Sigmoid colon (tissue), 7 donors: ENCODE results near the gene CCDC190. TPM values are rescaled to one million over a fixed set of nuclear protein-coding genes. Genes with fewer than 3 reads are reported as not detected.
A peak's percentile ranks its signal among the peaks of the same experiment; 100 is the strongest.
"Not testable (repeated sequence)": the region's sequence is repeated elsewhere in the genome, so short reads cannot be mapped to it uniquely, and the experiment has no call there.

ENCODE experiments used
- DNase-seq: peaks from one replicate; pipeline ENCODE4 v3.0.0-alpha.2; 2019
- H3K27ac ChIP-seq, 4 donors: fragments of 200-600 bp; sonication (generic); one replicate each; pipeline ENCODE4 v1.5.1; 2016 to 2019; ENCODE audit warnings: mild to moderate bottlenecking in 1 of 4
- H3K27me3 ChIP-seq, 3 donors: fragments of 200-600 bp; sonication (generic); one replicate each; pipeline ENCODE4 v1.5.1; 2019; ENCODE audit warnings: mild to moderate bottlenecking in 1 of 3
- H3K36me3 ChIP-seq, 4 donors: fragments of 200-600 bp; sonication (generic); one replicate each; pipeline ENCODE4 v1.5.1; 2016 to 2019
- H3K4me1 ChIP-seq, 4 donors: fragments of 200-600 bp; sonication (generic); one replicate each; pipeline ENCODE4 v1.5.1; 2017 to 2019
- H3K4me3 ChIP-seq, 4 donors: fragments of 200-600 bp; sonication (generic); one replicate each; pipeline ENCODE4 v1.5.1; 2017 to 2019; ENCODE audit warnings: mild to moderate bottlenecking in 2 of 4, moderate library complexity in 1 of 4
- H3K9me3 ChIP-seq, 4 donors: fragments of 200-600 bp in 3 of 4; sonication (generic) in 3 of 4; one replicate each; pipeline versions ENCODE4 v1.5.1 to v1.6.1; 2013 to 2019
- CTCF ChIP-seq, 4 experiments: fragments of 450-650 bp in 3 of 4; fragments of 200-600 bp in 1 of 4; IDR thresholded peaks; one replicate each; pipeline ENCODE4 v1.5.1; 2016 to 2019; ENCODE audit warnings: antibody characterized with exemption in 4 of 4, mild to moderate bottlenecking in 3 of 4, moderate library complexity in 2 of 4
- EP300 ChIP-seq, 4 donors: sonication (generic); formaldehyde crosslinking; IDR thresholded peaks; one replicate each; pipeline ENCODE4 v1.6.1; 2017; ENCODE audit warnings: antibody characterized with exemption in 4 of 4
- POLR2A ChIP-seq, 2 donors: fragments of 450-650 bp; IDR thresholded peaks; one replicate each; pipeline ENCODE4 v1.6.1; 2016; ENCODE audit warnings: antibody characterized with exemption in 2 of 2, mild to moderate bottlenecking in 2 of 2, moderate library complexity in 2 of 2
- POLR2AphosphoS5 ChIP-seq, 4 donors: sonication (generic); formaldehyde crosslinking; IDR thresholded peaks; one replicate each; pipeline ENCODE4 v1.6.1; 2017; ENCODE audit warnings: antibody characterized with exemption in 4 of 4
- WGBS, 2 donors: extraction: QIAGEN DNeasy Blood & Tissue Kit; methylation state at CpG; one replicate each; pipeline ENCODE4 v1.1.7; 2013; 5-methylcytosine and 5-hydroxymethylcytosine counted together
- intact Hi-C: fragments of 100-400 bp; cut with DNase I; formaldehyde crosslinking; loops from one replicate; pipeline ENCODE4 v1.15.1; 2023
- polyA plus RNA-seq, 3 donors: library from polyadenylated mRNA; stranded (reverse); fragments of 200-250 nt; gene quantifications; one replicate each; pipeline ENCODE4 v1.2.3, GENCODE V29; 2013
- total RNA-seq, 4 donors: library from RNA; depleted of rRNA; stranded (reverse); fragments of >200 nt; gene quantifications; one replicate each; pipeline ENCODE4 v1.1.0, GENCODE V29; 2016
- donor health status: healthy with polysubstance abuse.
- donor health status: Bipolar disorder and iron deficiency.
- donor health status: healthy.

Gene CCDC190
- total and polyA plus RNA-seq, 7 donors, result not detected

GRCh38 chr1:162829268-162829667 is 31.7 kb downstream of the CCDC190 start:
- DNase-seq, result no peak
- H3K4me3 ChIP-seq, result no peak overlapping the region
- WGBS, 2 donors, result 95 to 96% methylated on average over 1 of the region's 1 CpG
- no peaks in the 10 kb centered on the region for H3K4me1 ChIP-seq
- H3K9me3 ChIP-seq, result no peaks in the 10 kb centered on the region
- no peak for TF ChIP-seq POLR2A (IDR thresholded peaks at IDR 0.05)
- no peak for TF ChIP-seq CTCF (IDR thresholded peaks at IDR 0.05)
- TF ChIP-seq EP300 (IDR thresholded peaks at IDR 0.05), result no peak
- TF ChIP-seq POLR2AphosphoS5 (IDR thresholded peaks at IDR 0.05), result no peak
- no peaks in the 10 kb centered on the region for H3K36me3 ChIP-seq
- no peak overlapping the region for H3K27ac ChIP-seq
- intact Hi-C loops, result no loop called here
- no peaks in the 10 kb centered on the region for H3K27me3 ChIP-seq

GRCh38 chr1:162823771-162824525 is 37.0 kb downstream of the CCDC190 start:
- H3K4me1 ChIP-seq, result peaks cover 0 to 12% (median 10%) of the 10 kb centered on the region in 4 donors
- H3K4me3 ChIP-seq, result no peak overlapping the region
- H3K36me3 ChIP-seq, result no peaks in the 10 kb centered on the region
- no peaks in the 10 kb centered on the region for H3K9me3 ChIP-seq
- H3K27ac ChIP-seq, result no peak overlapping the region
- 44 to 73% methylated on average over 2 of the region's 2 CpGs for WGBS, 2 donors
- DNase-seq, result no peak
- intact Hi-C loops, result no loop called here
- H3K27me3 ChIP-seq, result peaks cover 0 to 19% (median 0%) of the 10 kb centered on the region in 3 donors
- no peak for TF ChIP-seq EP300 (IDR thresholded peaks at IDR 0.05)
- no peak for TF ChIP-seq POLR2AphosphoS5 (IDR thresholded peaks at IDR 0.05)
- TF ChIP-seq CTCF (IDR thresholded peaks at IDR 0.05), result no peak
- TF ChIP-seq POLR2A (IDR thresholded peaks at IDR 0.05), result no peak

GRCh38 chr1:162823231-162823630 is 37.7 kb downstream of the CCDC190 start:
- Histone ChIP-seq H3K4me3 (no peak overlapping the region), H3K4me1 (peaks cover 0 to 12% (median 10%) of the 10 kb centered on the region in 4 donors), H3K27me3 (peaks cover 0 to 19% (median 0%) of the 10 kb centered on the region in 3 donors), H3K36me3 (no peaks in the 10 kb centered on the region), H3K27ac (no peak overlapping the region), H3K9me3 (no peaks in the 10 kb centered on the region)
- WGBS, 2 donors, result 75 to 86% methylated on average over 3 of the region's 3 CpGs
- no peak for TF ChIP-seq POLR2AphosphoS5 (IDR thresholded peaks at IDR 0.05)
- no peak for TF ChIP-seq CTCF (IDR thresholded peaks at IDR 0.05)
- no peak for TF ChIP-seq EP300 (IDR thresholded peaks at IDR 0.05)
- TF ChIP-seq POLR2A (IDR thresholded peaks at IDR 0.05), result no peak
- intact Hi-C loops, result no loop called here
- no peak for DNase-seq

- DNase-seq, result peak; percentile 58
- 2 to 7% methylated on average over 44 of the region's 44 CpGs for WGBS, 2 donors
- no peak for TF ChIP-seq EP300 (IDR thresholded peaks at IDR 0.05)
Observed at GRCh38 chr1:162822391-162823200, 38.4 kb downstream of the CCDC190 start.

GRCh38 chr1:162818666-162819065 is 42.3 kb downstream of the CCDC190 start:
- 89 to 97% methylated on average over 1 of the region's 1 CpG for WGBS, 2 donors
- H3K27me3 ChIP-seq, result peaks cover 0 to 19% (median 0%) of the 10 kb centered on the region in 3 donors
- intact Hi-C loops, H3K36me3 ChIP-seq, H3K9me3 ChIP-seq, H3K4me3 ChIP-seq, H3K27ac ChIP-seq, DNase-seq: not testable (repeated sequence)
- H3K4me1 ChIP-seq, result peaks cover 0 to 12% (median 10%) of the 10 kb centered on the region in 4 donors

More at GRCh38 chr1:162822391-162823200, 38.4 kb downstream of the CCDC190 start:
- no peaks in the 10 kb centered on the region for H3K9me3 ChIP-seq
- peaks cover 0 to 19% (median 0%) of the 10 kb centered on the region in 3 donors for H3K27me3 ChIP-seq
- intact Hi-C loops, result no loop called here
- H3K36me3 ChIP-seq, result no peaks in the 10 kb centered on the region
- H3K4me1 ChIP-seq, result peaks cover 0 to 12% (median 10%) of the 10 kb centered on the region in 4 donors
- peak overlapping the region; percentile 28 to 49 (median 40) for H3K4me3 ChIP-seq
- peak overlapping the region in 1 of 4 donors; percentile 5 for H3K27ac ChIP-seq

GRCh38 chr1:162818136-162818535 is 42.8 kb downstream of the CCDC190 start:
- intact Hi-C loops, H3K36me3 ChIP-seq, H3K27ac ChIP-seq, DNase-seq, H3K9me3 ChIP-seq, H3K4me3 ChIP-seq: not testable (repeated sequence)
- peaks cover 0 to 19% (median 0%) of the 10 kb centered on the region in 3 donors for H3K27me3 ChIP-seq
- peaks cover 0 to 12% (median 10%) of the 10 kb centered on the region in 4 donors for H3K4me1 ChIP-seq
- WGBS, 2 donors, result 92 to 96% methylated on average over 2 of the region's 2 CpGs

GRCh38 chr1:162812357-162812756 is 48.6 kb downstream of the CCDC190 start:
- H3K4me1 ChIP-seq, H3K4me3 ChIP-seq, intact Hi-C loops, H3K27me3 ChIP-seq, DNase-seq, H3K27ac ChIP-seq, H3K9me3 ChIP-seq, H3K36me3 ChIP-seq: not testable (repeated sequence)
- 96 to 98% methylated on average over 2 of the region's 2 CpGs for WGBS, 2 donors

GRCh38 chr1:162807503-162807902 is 53.5 kb downstream of the CCDC190 start:
- intact Hi-C loops, H3K27me3 ChIP-seq, H3K4me1 ChIP-seq, DNase-seq, H3K27ac ChIP-seq, H3K9me3 ChIP-seq, H3K4me3 ChIP-seq: not testable (repeated sequence)
- peaks cover 0 to 22% (median 5%) of the 10 kb centered on the region in 4 donors for H3K36me3 ChIP-seq
- WGBS, 2 donors, result 88 to 100% methylated on average over 1 of the region's 2 CpGs
